GM12878 (cell line): Measurements from ENCODE around the gene TNFRSF1B. TPM values are rescaled to one million over a fixed set of nuclear protein-coding genes. Genes with fewer than 3 reads are reported as not detected.

Experiments used
- ATAC-seq: fragments of 200-7000 bp; cut with Tn5 transposase; 3 replicates; pipeline ENCODE4 v1.9.1; 2020; ENCODE audit warnings: mild to moderate bottlenecking, moderate library complexity
- BruUV-seq: library from RNA; stranded (reverse); fragments of 400-500 nt; replicated peaks from 2 replicates; lab custom pipeline; 2021; lab: Mats Ljungman, UMichigan
- CTCF ChIA-PET: fragments of 300-600 bp; sonication (Branson Sonifier 250); formaldehyde crosslinking; extraction: SDS; loops from one replicate; lab custom pipeline; 2021; ENCODE audit warnings: inconsistent platforms; lab: Yijun Ruan, JAX
- POLR2A ChIA-PET: fragments of 350-600 bp; formaldehyde crosslinking; extraction: SDS; loops from one replicate; lab custom pipeline; 2021; ENCODE audit warnings: inconsistent platforms; lab: Charles Lee
- RAD21 ChIA-PET: fragments of 300-600 bp; sonication (Branson Sonifier 250); formaldehyde crosslinking; loops from one replicate; lab custom pipeline; 2023; ENCODE audit warnings: antibody characterized with exemption; ENCODE audit not compliant: unreplicated experiment; lab: Charles Lee
- SMC1A ChIA-PET: fragments of 300-600 bp; sonication (Branson Sonifier 250); formaldehyde crosslinking; loops from one replicate; lab custom pipeline; 2023; ENCODE audit not compliant: unreplicated experiment, uncharacterized antibody; lab: Charles Lee
- DNase-seq: peaks from one replicate; pipeline ENCODE4 v3.0.0-alpha.2; 2011; ENCODE audit warnings: low read depth, low spot score
- FAIRE-seq: peaks from 3 replicates; lab custom pipeline; 2011; peaks lifted over from hg19 to GRCh38; lab: Jason Lieb, UNC
- H2AFZ ChIP-seq: 2 replicates; pipeline ENCODE4 v1.6.0; 2011; ENCODE audit warnings: low read depth, low read length, control low read depth; ENCODE audit not compliant: control insufficient read depth
- H3K27ac ChIP-seq: 2 replicates; pipeline ENCODE4 v1.5.1; 2011; ENCODE audit warnings: control low read depth; ENCODE audit not compliant: control insufficient read depth, insufficient read depth
- H3K27me3 ChIP-seq, 2 experiments: replicated peaks in 1 of 2; 2 replicates each; pipeline versions ENCODE4 v1.6.0 to v1.6.1; 2011; ENCODE audit warnings: low read length in 1 of 2; ENCODE audit not compliant: control insufficient read depth in 2 of 2, insufficient read depth in 2 of 2
- H3K36me3 ChIP-seq, 2 experiments: 2 replicates each; pipeline ENCODE4 v1.5.1; 2011; ENCODE audit warnings: low read length in 1 of 2; ENCODE audit not compliant: control insufficient read depth in 2 of 2, insufficient read depth in 2 of 2
- H3K4me1 ChIP-seq: 2 replicates; pipeline ENCODE4 v1.6.1; 2011; ENCODE audit warnings: mild to moderate bottlenecking, low read length, moderate library complexity, mixed read lengths; ENCODE audit not compliant: control insufficient read depth, insufficient read depth
- H3K4me2 ChIP-seq: 2 replicates; pipeline ENCODE4 v1.6.0; 2011; ENCODE audit warnings: control low read depth; ENCODE audit not compliant: control insufficient read depth, insufficient read depth
- H3K4me3 ChIP-seq: fragments of 200-600 bp; sonication (generic); 2 replicates; pipeline ENCODE4 v1.5.1; 2016
- H3K79me2 ChIP-seq: 2 replicates; pipeline ENCODE4 v1.6.0; 2011; ENCODE audit warnings: low read length; ENCODE audit not compliant: control insufficient read depth, insufficient read depth
- H3K9ac ChIP-seq: 2 replicates; pipeline ENCODE4 v1.8.0; 2011; ENCODE audit warnings: low read length, control low read depth, mixed read lengths; ENCODE audit not compliant: control insufficient read depth, insufficient read depth
- H3K9me3 ChIP-seq: replicated peaks from 3 replicates; pipeline ENCODE4 v1.5.1; 2011; ENCODE audit warnings: mild to moderate bottlenecking, low read length; ENCODE audit not compliant: control insufficient read depth, insufficient read depth
- H4K20me1 ChIP-seq: 2 replicates; pipeline ENCODE4 v1.6.0; 2011; ENCODE audit not compliant: control insufficient read depth, insufficient read depth
- ETV6 ChIP-seq, 2 experiments: fragments of 450-650 bp in 1 of 2; IDR thresholded peaks in 1 of 2; conservative IDR thresholded peaks in 1 of 2; 2 replicates each; pipeline ENCODE4 v1.6.1; 2014; ENCODE audit warnings: antibody characterized with exemption in 1 of 2, borderline replicate concordance in 1 of 2, low read depth in 1 of 2, mild to moderate bottlenecking in 1 of 2, moderate library complexity in 1 of 2
- JUNB ChIP-seq: IDR thresholded peaks from 2 replicates; pipeline ENCODE4 v1.6.1; 2016; ENCODE audit warnings: antibody characterized with exemption, mild to moderate bottlenecking
- POLR2AphosphoS5 ChIP-seq: IDR thresholded peaks from 2 replicates; pipeline ENCODE4 v1.6.1; 2011; ENCODE audit warnings: mild to moderate bottlenecking, low read length, inconsistent platforms
- RB1 ChIP-seq: fragments of 450-650 bp; formaldehyde crosslinking; IDR thresholded peaks from 2 replicates; pipeline ENCODE4 v1.6.1; 2017; ENCODE audit warnings: mild to moderate bottlenecking, borderline replicate concordance
- RELA ChIP-seq: fragments of 450-650 bp; IDR thresholded peaks from 2 replicates; pipeline ENCODE4 v1.8.0; 2014; ENCODE audit warnings: borderline replicate concordance; ENCODE audit not compliant: partially characterized antibody
- REST ChIP-seq: IDR thresholded peaks from 2 replicates; pipeline ENCODE4 v1.6.1; 2012; ENCODE audit warnings: mild to moderate bottlenecking, low read depth, low read length
- SMAD5 ChIP-seq: IDR thresholded peaks from 2 replicates; pipeline ENCODE4 v1.6.1; 2016; ENCODE audit warnings: antibody characterized with exemption, low read depth
- STAT3 ChIP-seq: IDR thresholded peaks from 2 replicates; pipeline ENCODE4 v1.6.1; 2011; ENCODE audit warnings: low read depth, low read length, improper control_type of control experiment
- ZBED1 ChIP-seq: IDR thresholded peaks from 2 replicates; pipeline ENCODE4 v1.6.1; 2016; ENCODE audit warnings: borderline replicate concordance
- WGBS: methylation state at CpG from one replicate; pipeline ENCODE4 v1.1.6; 2016; ENCODE audit warnings: low lambda C conversion rate; ENCODE audit not compliant: insufficient replicate concordance, insufficient coverage; ENCODE audit errors: missing lambda C conversion rate; 5-methylcytosine and 5-hydroxymethylcytosine counted together
- in situ Hi-C: fragments of 300-500 bp; cut with MboI; formaldehyde crosslinking; loops from 9 replicates; pipeline ENCODE4 v1.14.3; 2018; ENCODE audit warnings: mixed read lengths
- intact Hi-C: fragments of 100-400 bp; cut with micrococcal nuclease; formaldehyde crosslinking; loops from one replicate; pipeline ENCODE4 v1.14.2; 2022; ENCODE audit not compliant: unreplicated experiment
- polyA plus RNA-seq, 11 experiments: library from polyadenylated mRNA; depleted of rRNA in 4 of 11; unstranded in 6 of 11; stranded (reverse) in 5 of 11; fragments of >200 nt; fragmentation: Nextera tagmentation in 4 of 11; fragmentation: Illumina TruSeq in 1 of 11; extraction: Ambion mirVana in 4 of 11; extraction: Trizol in 1 of 11; gene quantifications; 1 replicate in 1 of 11; 2 replicates in 10 of 11; pipeline versions ENCODE4 v1.2.1 to v1.2.3, GENCODE V29; 2011 to 2016; ENCODE audit warnings: inconsistent platforms in 2 of 11, missing spikeins in 2 of 11, low read depth in 1 of 11
- total RNA-seq, 4 experiments: library from RNA; depleted of rRNA in 3 of 4; stranded (reverse); fragments of >200 nt in 3 of 4; fragmentation: Illumina TruSeq in 1 of 4; extraction: Trizol in 1 of 4; gene quantifications; 2 replicates each; pipeline versions ENCODE4 v1.2.1 to v1.2.3, GENCODE V29; 2013 to 2021
- TF ChIP-seq, protein P1 (sequence below): IDR thresholded peaks from 2 replicates; pipeline ENCODE4 v1.6.1; 2011; ENCODE audit warnings: mild to moderate bottlenecking, low read depth, low read length, moderate library complexity; ENCODE audit not compliant: insufficient replicate concordance

The TNFRSF1B gene
- total and polyA plus RNA-seq, 10 of the 15 experiments (the other 5 are each of a cell fraction or from before 2014, with no cell fraction given) = 10.1 to 87.2 (median 37.3) TPM

DNA sequence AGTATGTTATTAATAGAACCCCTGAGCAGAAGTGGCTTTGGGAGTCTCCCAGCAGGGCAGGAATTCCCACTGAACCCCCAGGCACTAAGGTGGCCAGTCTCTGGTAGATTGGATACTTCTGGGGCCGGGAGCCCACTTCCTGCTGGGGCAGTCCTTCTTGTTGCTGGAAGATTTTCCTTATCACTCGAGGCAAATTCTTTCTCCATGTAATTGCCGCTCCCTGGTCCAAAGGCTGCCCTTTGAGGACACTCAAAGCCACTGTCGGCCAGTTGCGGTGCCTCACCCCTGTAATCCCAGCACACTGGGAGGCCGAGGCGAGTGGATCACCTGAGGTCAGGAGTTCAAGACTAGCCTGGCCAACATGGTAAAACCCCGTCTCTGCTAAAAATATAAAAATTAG, 22.6 kb upstream of the TNFRSF1B start:
- Histone ChIP-seq H3K4me1 (peaks cover 58% of the 10 kb centered on the region), H3K79me2 (no peaks in the 10 kb centered on the region; the same call in 1 of the 2 replicates), H3K9ac (no peak overlapping the region), H3K27ac (peak overlapping the region; percentile 60), H3K9me3 (no peaks in the 10 kb centered on the region), H3K27me3 (no peaks in the 10 kb centered on the region), H3K4me3 (no peak overlapping the region), H2AFZ (no peak overlapping the region), H3K4me2 (no peak overlapping the region), H3K36me3 (peaks cover 14 to 21% of the 10 kb centered on the region in 2 experiments), H4K20me1 (no peaks in the 10 kb centered on the region)
- intact Hi-C loops (loop anchor here (5.0 kb wide), 1 partner anchor 63 kb away; no protein-coding TSS in a partner anchor), in situ Hi-C loops (no loop called here)
- no peak for FAIRE-seq
- CTCF ChIA-PET = interaction anchor here (1.2 to 3.2 kb wide), 3 partner anchors 12 to 52 kb away, joined by 3 to 15 read pairs (median 5); no protein-coding TSS in a partner anchor
- POLR2A ChIA-PET = interaction anchor here (0.6 to 11.6 kb wide), 2 partner anchors 17 to 26 kb away, joined by 3 to 166 read pairs; no protein-coding TSS in a partner anchor
- SMC1A ChIA-PET = interaction anchor here (1.0 to 19.3 kb wide), 4 partner anchors 11 to 25 kb away, joined by 3 to 347 read pairs (median 12); partner anchors contain the start of gene TNFRSF1B
- no peak for TF ChIP-seq STAT3
- 0 out of 2 replicates have a peak, but pooled peaks have one; percentile 15 for TF ChIP-seq SMAD5
- 75% methylated on average over 8 of the region's 8 CpGs for WGBS
- no peak for DNase-seq
- ATAC-seq = no peak
- no TSS peak for BruUV-seq
- RAD21 ChIA-PET = interaction anchor here (9.7 to 12.5 kb wide), 3 partner anchors 17 to 57 kb away, joined by 116 to 119 read pairs (median 118); partner anchors contain the start of gene TNFRSF1B

DNA sequence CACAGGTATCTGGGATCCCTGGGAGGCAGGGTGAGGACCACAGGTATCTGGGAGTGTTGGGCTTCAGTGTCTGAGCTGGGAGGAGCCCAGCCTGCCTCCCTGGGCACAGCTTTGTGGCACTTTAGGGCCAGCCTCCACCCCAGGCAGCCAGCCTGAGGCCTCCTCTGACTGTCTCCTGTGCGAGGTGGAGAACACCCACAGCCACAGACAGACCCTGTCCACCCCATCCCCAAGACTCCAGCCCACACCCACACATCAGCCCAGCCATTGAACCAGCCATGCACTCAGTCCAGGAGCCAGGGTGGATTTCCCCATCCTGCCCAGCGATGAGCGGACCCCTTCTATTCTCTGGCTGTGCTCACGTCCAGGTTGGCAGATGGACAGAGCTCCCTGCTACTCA, 21.8 kb upstream of the TNFRSF1B start:
- intact Hi-C loops (loop anchor here (5.0 kb wide), 1 partner anchor 62 kb away; no protein-coding TSS in a partner anchor), in situ Hi-C loops (no loop called here)
- H3K9me3 ChIP-seq = no peaks in the 10 kb centered on the region
- peak overlapping the region; percentile 28 for H3K27ac ChIP-seq
- no peak overlapping the region for H2AFZ ChIP-seq
- DNase-seq (no peak), FAIRE-seq (no peak), ATAC-seq (no peak)
- WGBS = 79% methylated on average over 4 of the region's 4 CpGs
- RAD21 ChIA-PET = interaction anchor here (6.8 to 12.5 kb wide), 4 partner anchors 17 to 56 kb away, joined by 42 to 119 read pairs (median 117); partner anchors contain the start of gene TNFRSF1B
- no peak overlapping the region for H3K9ac ChIP-seq
- CTCF ChIA-PET = interaction anchor here (0.7 to 3.2 kb wide), 5 partner anchors 17 to 57 kb away, joined by 3 to 15 read pairs (median 5); no protein-coding TSS in a partner anchor
- H3K79me2 ChIP-seq = no peaks in the 10 kb centered on the region; the same call in 1 of the 2 replicates
- H3K4me3 ChIP-seq = no peak overlapping the region
- no TSS peak for BruUV-seq
- POLR2A ChIA-PET = interaction anchor here (0.6 to 11.6 kb wide), 4 partner anchors 16 to 57 kb away, joined by 3 to 166 read pairs (median 8); no protein-coding TSS in a partner anchor
- H3K4me2 ChIP-seq = no peak overlapping the region
- SMC1A ChIA-PET = interaction anchor here (1.1 to 19.3 kb wide), 5 partner anchors 10 to 158 kb away, joined by 3 to 347 read pairs (median 4); partner anchors contain the start of gene TNFRSF1B
- H4K20me1 ChIP-seq = no peaks in the 10 kb centered on the region
- H3K36me3 ChIP-seq = peaks cover 14 to 21% of the 10 kb centered on the region in 2 experiments
- peaks cover 65% of the 10 kb centered on the region for H3K4me1 ChIP-seq
- H3K27me3 ChIP-seq = no peaks in the 10 kb centered on the region
- TF ChIP-seq ETV6 (conservative IDR thresholded peaks at IDR 0.05 in 1 of 2, IDR thresholded peaks at IDR 0.05 in 1 of 2; ENCODE audit: borderline replicate concordance in 1 of 2, low read depth in 1 of 2) (no peak), POLR2AphosphoS5 (peak; percentile 58; the same call in 1 of the 2 replicates), JUNB (no peak), ZBED1 (peak; percentile 54; the same call in 1 of the 2 replicates), REST (no peak), RB1 (no peak), RELA (no peak)
- TF ChIP-seq, protein P1, sequence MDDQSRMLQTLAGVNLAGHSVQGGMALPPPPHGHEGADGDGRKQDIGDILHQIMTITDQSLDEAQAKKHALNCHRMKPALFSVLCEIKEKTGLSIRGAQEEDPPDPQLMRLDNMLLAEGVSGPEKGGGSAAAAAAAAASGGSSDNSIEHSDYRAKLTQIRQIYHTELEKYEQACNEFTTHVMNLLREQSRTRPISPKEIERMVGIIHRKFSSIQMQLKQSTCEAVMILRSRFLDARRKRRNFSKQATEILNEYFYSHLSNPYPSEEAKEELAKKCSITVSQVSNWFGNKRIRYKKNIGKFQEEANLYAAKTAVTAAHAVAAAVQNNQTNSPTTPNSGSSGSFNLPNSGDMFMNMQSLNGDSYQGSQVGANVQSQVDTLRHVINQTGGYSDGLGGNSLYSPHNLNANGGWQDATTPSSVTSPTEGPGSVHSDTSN = no peak
